Mesenchymal stem cell (in vitro differentiated cells and primary cell): Measurements from ENCODE around the gene PODNL1.

ENCODE experiments used
- DNase-seq: peaks from one replicate; pipeline ENCODE4 v3.0.0-alpha.2; 2013
- H2AFZ ChIP-seq: one replicate; pipeline ENCODE4 v1.6.1; 2013; ENCODE audit warnings: low read depth, mild to moderate bottlenecking, control low read depth, inconsistent platforms, low read length, moderate library complexity
- H2AK5ac ChIP-seq: 2 replicates; pipeline ENCODE4 v1.6.1; 2013; ENCODE audit warnings: low read length, moderate library complexity, mild to moderate bottlenecking, inconsistent platforms; ENCODE audit not compliant: severe bottlenecking
- H2BK120ac ChIP-seq: one replicate; pipeline ENCODE4 v1.6.1; 2013; ENCODE audit warnings: low read depth, mild to moderate bottlenecking, inconsistent platforms, low read length, moderate library complexity
- H2BK12ac ChIP-seq, 2 experiments: one replicate each; pipeline ENCODE4 v1.6.1; 2013; ENCODE audit warnings: inconsistent platforms in 2 of 2, low read length in 2 of 2, mild to moderate bottlenecking in 2 of 2, moderate library complexity in 2 of 2, control low read depth in 1 of 2
- H2BK15ac ChIP-seq: one replicate; pipeline ENCODE4 v1.6.1; 2013; ENCODE audit warnings: mild to moderate bottlenecking, low read depth, inconsistent platforms; ENCODE audit not compliant: poor library complexity, severe bottlenecking
- H2BK5ac ChIP-seq: 2 replicates; pipeline ENCODE4 v1.6.1; 2013; ENCODE audit warnings: low read depth, mild to moderate bottlenecking, low read length, control low read depth, inconsistent platforms; ENCODE audit not compliant: poor library complexity, severe bottlenecking
- H3K14ac ChIP-seq, 2 experiments: one replicate each; pipeline ENCODE4 v1.6.1; 2013; ENCODE audit warnings: inconsistent platforms in 2 of 2, low read length in 2 of 2, control low read depth in 1 of 2, mild to moderate bottlenecking in 1 of 2, moderate library complexity in 1 of 2
- H3K18ac ChIP-seq, 2 experiments: one replicate each; pipeline ENCODE4 v1.6.1; 2013; ENCODE audit warnings: inconsistent platforms in 2 of 2, low read length in 2 of 2, control low read depth in 1 of 2, low read depth in 1 of 2, mild to moderate bottlenecking in 1 of 2
- H3K23ac ChIP-seq, 2 experiments: one replicate each; pipeline ENCODE4 v1.6.1; 2013; ENCODE audit warnings: inconsistent platforms in 2 of 2, low read length in 2 of 2, mild to moderate bottlenecking in 2 of 2, moderate library complexity in 2 of 2, control low read depth in 1 of 2
- H3K27ac ChIP-seq: 2 replicates; pipeline ENCODE4 v1.5.1; 2013; ENCODE audit warnings: mild to moderate bottlenecking, moderate library complexity, low read length, control low read depth, inconsistent platforms; ENCODE audit not compliant: poor library complexity, severe bottlenecking
- H3K27me3 ChIP-seq, 2 experiments: 2 replicates each; pipeline versions ENCODE4 v1.6.1 to v1.7.0; 2013; ENCODE audit warnings: low read length in 2 of 2, mild to moderate bottlenecking in 2 of 2, moderate library complexity in 2 of 2, control low read depth in 1 of 2, inconsistent platforms in 1 of 2; ENCODE audit not compliant: control insufficient read depth in 1 of 2, insufficient read depth in 1 of 2
- H3K36me3 ChIP-seq, 2 experiments: 2 replicates each; pipeline versions ENCODE4 v1.6.1 to v1.7.0; 2013; ENCODE audit warnings: low read length in 2 of 2, control low read depth in 1 of 2, inconsistent platforms in 1 of 2, low read depth in 1 of 2, mild to moderate bottlenecking in 1 of 2; ENCODE audit not compliant: insufficient read depth in 2 of 2, control insufficient read depth in 1 of 2
- H3K4ac ChIP-seq, 2 experiments: one replicate each; pipeline ENCODE4 v1.6.1; 2013; ENCODE audit warnings: inconsistent platforms in 2 of 2, low read length in 2 of 2, mild to moderate bottlenecking in 2 of 2, moderate library complexity in 2 of 2, control low read depth in 1 of 2, low read depth in 1 of 2
- H3K4me1 ChIP-seq: 2 replicates; pipeline ENCODE4 v1.6.1; 2013; ENCODE audit warnings: low read depth, low read length, control low read depth; ENCODE audit not compliant: control insufficient read depth, insufficient read depth
- H3K4me2 ChIP-seq: 2 replicates; pipeline ENCODE4 v1.6.1; 2013; ENCODE audit warnings: low read length, mild to moderate bottlenecking, inconsistent platforms; ENCODE audit not compliant: poor library complexity, severe bottlenecking
- H3K4me3 ChIP-seq, 2 experiments: 2 replicates each; pipeline versions ENCODE4 v1.5.1 to v1.7.0; 2013; ENCODE audit warnings: low read length in 2 of 2, mild to moderate bottlenecking in 2 of 2, control low read depth in 1 of 2, low read depth in 1 of 2; ENCODE audit not compliant: insufficient read depth in 1 of 2
- H3K79me1 ChIP-seq: replicated peaks from 2 replicates; pipeline ENCODE4 v1.6.1; 2013; ENCODE audit warnings: mild to moderate bottlenecking, control low read depth, low read length, inconsistent platforms; ENCODE audit not compliant: poor library complexity, severe bottlenecking
- H3K9ac ChIP-seq: 2 replicates; pipeline ENCODE4 v1.7.0; 2013; ENCODE audit warnings: mild to moderate bottlenecking, low read length, moderate library complexity
- H3K9me3 ChIP-seq: 2 replicates; pipeline ENCODE4 v1.7.0; 2013; ENCODE audit warnings: mild to moderate bottlenecking, low read length; ENCODE audit not compliant: control insufficient read depth
- H4K8ac ChIP-seq: one replicate; pipeline ENCODE4 v1.6.1; 2013; ENCODE audit warnings: inconsistent platforms, mild to moderate bottlenecking, low read length, moderate library complexity
- H4K91ac ChIP-seq: one replicate; pipeline ENCODE4 v1.6.1; 2013; ENCODE audit warnings: mild to moderate bottlenecking, low read length, inconsistent platforms
- WGBS: methylation state at CpG from one replicate; pipeline ENCODE4 v1.1.7; 2013; ENCODE audit warnings: mixed read lengths; 5-methylcytosine and 5-hydroxymethylcytosine counted together

Gene PODNL1

GRCh38 chr19:13881692-13882418, 56.4 kb downstream of the PODNL1 start:
- no peaks in the 10 kb centered on the region for H3K9me3 ChIP-seq
- H3K4me3 ChIP-seq, result no peak overlapping the region
- H3K23ac ChIP-seq, result no peak overlapping the region
- H4K8ac ChIP-seq, result peak overlapping the region; percentile 99
- 74% methylated on average over 16 of the region's 17 CpGs for WGBS
- H3K4ac ChIP-seq, result peak overlapping the region; percentile 34 to 85
- H2BK15ac ChIP-seq, result peak overlapping the region; percentile 94
- H3K4me1 ChIP-seq, result peaks cover 24% of the 10 kb centered on the region
- H2BK12ac ChIP-seq, result peak overlapping the region in 1 of 2 experiments; percentile 57
- H3K9ac ChIP-seq, result peak overlapping the region; percentile 50
- H3K27me3 ChIP-seq, result peaks cover 3 to 24% of the 10 kb centered on the region in 2 experiments
- peak overlapping the region; percentile 76 for H2AK5ac ChIP-seq
- peak overlapping the region; percentile 11 for H3K4me2 ChIP-seq
- H3K79me1 ChIP-seq, result no peaks in the 10 kb centered on the region
- H2AFZ ChIP-seq, result peak overlapping the region; percentile 57
- H3K14ac ChIP-seq, result peak overlapping the region in 1 of 2 experiments; percentile 90
- H3K27ac ChIP-seq, result peak overlapping the region; percentile 35
- no peak overlapping the region for H2BK5ac ChIP-seq
- H3K36me3 ChIP-seq, result peaks cover 0 to 2% of the 10 kb centered on the region in 2 experiments
- peak overlapping the region; percentile 99 for H4K91ac ChIP-seq
- peak overlapping the region; percentile 86 for H2BK120ac ChIP-seq
- DNase-seq, result peak; percentile 34
- peak overlapping the region; percentile 68 to 91 for H3K18ac ChIP-seq

- H2AK5ac ChIP-seq, result peak overlapping the region; percentile 76
- no peak overlapping the region for H3K23ac ChIP-seq
- peak overlapping the region; percentile 99 for H4K8ac ChIP-seq
- no peak overlapping the region for H2AFZ ChIP-seq
- H2BK5ac ChIP-seq, result no peak overlapping the region
- peaks cover 24% of the 10 kb centered on the region for H3K4me1 ChIP-seq
- H4K91ac ChIP-seq, result peak overlapping the region; percentile 99
- WGBS, result 45% methylated on average over 12 of the region's 12 CpGs
- H3K27ac ChIP-seq, result peak overlapping the region; percentile 35
- peaks cover 0 to 2% of the 10 kb centered on the region in 2 experiments for H3K36me3 ChIP-seq
- peak; percentile 45 for DNase-seq
- no peaks in the 10 kb centered on the region for H3K79me1 ChIP-seq
- H3K9ac ChIP-seq, result peak overlapping the region; percentile 50
- H3K9me3 ChIP-seq, result no peaks in the 10 kb centered on the region
- peak overlapping the region; percentile 35 for H3K4me2 ChIP-seq
- peak overlapping the region; percentile 57 to 93 for H2BK12ac ChIP-seq
- peak overlapping the region; percentile 94 for H2BK15ac ChIP-seq
- peaks cover 4 to 30% of the 10 kb centered on the region in 2 experiments for H3K27me3 ChIP-seq
- peak overlapping the region in 1 of 2 experiments; percentile 85 for H3K4ac ChIP-seq
- H3K4me3 ChIP-seq, result no peak overlapping the region
- H2BK120ac ChIP-seq, result peak overlapping the region; percentile 86
- no peak overlapping the region for H3K14ac ChIP-seq
- H3K18ac ChIP-seq, result peak overlapping the region; percentile 58 to 91
Measured at GRCh38 chr19:13881251-13881691, 56.9 kb downstream of the PODNL1 start.
